Left ventricle myocardium inferior (tissue), 1 donor: Measurements from ENCODE around the gene RTEL1. TPM values are rescaled to one million over a fixed set of nuclear protein-coding genes. Genes with fewer than 3 reads are reported as not detected.

Experiments used
- DNase-seq: peaks from one replicate; pipeline ENCODE4 v3.0.0-alpha.2; 2020
- H3K27ac ChIP-seq: fragments of 200-600 bp; replicated peaks from 2 replicates; pipeline ENCODE4 v1.8.0; 2021
- H3K27me3 ChIP-seq: fragments of 200-600 bp; 2 replicates; pipeline ENCODE4 v1.8.0; 2021; ENCODE audit warnings: low read depth
- H3K36me3 ChIP-seq: fragments of 200-600 bp; 2 replicates; pipeline ENCODE4 v1.8.0; 2021
- H3K4me1 ChIP-seq: fragments of 200-600 bp; 2 replicates; pipeline ENCODE4 v1.8.0; 2021
- H3K4me3 ChIP-seq: fragments of 200-600 bp; 2 replicates; pipeline ENCODE4 v1.8.0; 2021; ENCODE audit warnings: mild to moderate bottlenecking, moderate library complexity
- H3K9me3 ChIP-seq: fragments of 200-600 bp; replicated peaks from 2 replicates; pipeline ENCODE4 v1.8.0; 2021
- CTCF ChIP-seq: fragments of 200-600 bp; IDR thresholded peaks from 2 replicates; pipeline ENCODE4 v1.8.0; 2021; ENCODE audit warnings: antibody characterized with exemption, mild to moderate bottlenecking, borderline replicate concordance
- intact Hi-C: fragments of 100-400 bp; cut with micrococcal nuclease; formaldehyde crosslinking; loops from one replicate; pipeline ENCODE4 v1.11.0; 2022
- total RNA-seq: library from RNA; stranded (reverse); fragmentation: NEBNext Ultra II Directional; extraction: Animal tissue kit (Norgen Biotek cat#: 25700); gene quantifications from one replicate; pipeline ENCODE4 v1.2.1, GENCODE V29; 2021
- donor health status: DM: no; HTN: yes; CAD: no; lungs with severe emphysema.

RTEL1 gene
- total RNA-seq, 1 donor from 2014 or later, result 9.6 TPM

GRCh38 chr20:63690898-63691710 lies 33.0 kb downstream of the RTEL1 start:
- H3K4me1 ChIP-seq, result peaks cover 60% of the 10 kb centered on the region
- no peak for TF ChIP-seq CTCF
- peaks cover 9% of the 10 kb centered on the region for H3K36me3 ChIP-seq
- no peak overlapping the region for H3K27ac ChIP-seq
- H3K9me3 ChIP-seq, result no peaks in the 10 kb centered on the region
- no peak for DNase-seq
- no peaks in the 10 kb centered on the region for H3K27me3 ChIP-seq
- intact Hi-C loops, result no loop called here
- no peak overlapping the region for H3K4me3 ChIP-seq

- Histone ChIP-seq H3K4me1 (peaks cover 60% of the 10 kb centered on the region), H3K9me3 (no peaks in the 10 kb centered on the region), H3K36me3 (peaks cover 9% of the 10 kb centered on the region), H3K27me3 (no peaks in the 10 kb centered on the region), H3K27ac (no peak overlapping the region), H3K4me3 (no peak overlapping the region)
- DNase-seq, result no peak
- TF ChIP-seq CTCF, result no peak
- intact Hi-C loops, result no loop called here
These were observed 33.8 kb downstream of the RTEL1 start for GRCh38 chr20:63691711-63692435.

GRCh38 chr20:63692436-63693082 lies 34.4 kb downstream of the RTEL1 start:
- Histone ChIP-seq H3K4me1 (peaks cover 60% of the 10 kb centered on the region), H3K27ac (peak overlapping the region; percentile 16), H3K9me3 (no peaks in the 10 kb centered on the region), H3K4me3 (no peak overlapping the region), H3K27me3 (no peaks in the 10 kb centered on the region), H3K36me3 (peaks cover 9% of the 10 kb centered on the region)
- TF ChIP-seq CTCF, result no peak
- intact Hi-C loops, result no loop called here
- no peak for DNase-seq

- peak overlapping the region; percentile 16 for H3K27ac ChIP-seq
- H3K36me3 ChIP-seq, result peaks cover 9% of the 10 kb centered on the region
- H3K4me1 ChIP-seq, result peaks cover 60% of the 10 kb centered on the region
- TF ChIP-seq CTCF, result no peak
- no peaks in the 10 kb centered on the region for H3K27me3 ChIP-seq
- intact Hi-C loops, result no loop called here
- H3K4me3 ChIP-seq, result no peak overlapping the region
- H3K9me3 ChIP-seq, result no peaks in the 10 kb centered on the region
- no peak for DNase-seq
These were observed 35.1 kb downstream of the RTEL1 start for GRCh38 chr20:63693083-63693732.
